LNCAP (cell line): Measurements from ENCODE around the gene CORO1A.

Experiments used
- CTCF ChIP-seq: fragments of 450-650 bp; IDR thresholded peaks from 2 replicates; pipeline ENCODE4 v1.5.1; 2017; ENCODE audit warnings: mild to moderate bottlenecking

Gene CORO1A

GRCh38 chr16:30144017-30144416 is 39.4 kb upstream of the CORO1A start:
- TF ChIP-seq CTCF: no peak

- no peak for TF ChIP-seq CTCF
Measured at GRCh38 chr16:30144917-30145316, 38.5 kb upstream of the CORO1A start.

- TF ChIP-seq CTCF: no peak
Measured at GRCh38 chr16:30145657-30146056, 37.7 kb upstream of the CORO1A start.

- TF ChIP-seq CTCF: no peak
Measured at GRCh38 chr16:30147843-30148510, 35.4 kb upstream of the CORO1A start.

GRCh38 chr16:30149250-30149930 is 34.0 kb upstream of the CORO1A start:
- TF ChIP-seq CTCF: no peak

- no peak for TF ChIP-seq CTCF
Measured at GRCh38 chr16:30151091-30151490, 32.3 kb upstream of the CORO1A start.

GRCh38 chr16:30152517-30152916 is 30.9 kb upstream of the CORO1A start:
- TF ChIP-seq CTCF: no peak
